Lower leg skin (tissue), 4 donors: ENCODE data around the gene ZNF24. TPM values are rescaled to one million over a fixed set of nuclear protein-coding genes. Genes with fewer than 3 reads are reported as not detected.

Experiments used
- DNase-seq, 2 donors: peaks; one replicate each; pipeline ENCODE4 v3.0.0-alpha.2; 2019; ENCODE audit warnings: low spot score in 2 of 2
- H3K4me3 ChIP-seq: fragments of 200-600 bp; sonication (generic); 2 replicates; pipeline ENCODE4 v1.5.1; 2017; ENCODE audit warnings: mild to moderate bottlenecking, low read depth; ENCODE audit not compliant: poor library complexity, severe bottlenecking
- POLR2A ChIP-seq, 2 donors: fragments of 450-650 bp; IDR thresholded peaks; one replicate each; pipeline ENCODE4 v1.6.1; 2016 to 2017; ENCODE audit warnings: antibody characterized with exemption in 2 of 2, mild to moderate bottlenecking in 1 of 2, moderate library complexity in 1 of 2
- WGBS, 2 donors: methylation state at CpG; one replicate each; pipeline ENCODE4 v1.1.5; 2018; 5-methylcytosine and 5-hydroxymethylcytosine counted together
- intact Hi-C: fragments of 100-400 bp; cut with DNase I; formaldehyde crosslinking; loops from one replicate; pipeline ENCODE4 v1.15.0; 2023; ENCODE audit warnings: low total_unique reads
- total RNA-seq, 4 donors: library from RNA; depleted of rRNA; stranded (reverse); fragments of >200 nt; gene quantifications; one replicate each; pipeline ENCODE4 v1.1.0, GENCODE V29; 2016
- TF ChIP-seq, protein P1 (sequence below), 3 donors: fragments of 450-650 bp; IDR thresholded peaks; one replicate each; pipeline ENCODE4 v1.5.1; 2016; ENCODE audit warnings: antibody characterized with exemption in 3 of 3, mild to moderate bottlenecking in 3 of 3, moderate library complexity in 2 of 3

Gene ZNF24
- total RNA-seq, 4 donors from 2014 or later = 27.2 to 32.4 (median 30.6) TPM

DNA sequence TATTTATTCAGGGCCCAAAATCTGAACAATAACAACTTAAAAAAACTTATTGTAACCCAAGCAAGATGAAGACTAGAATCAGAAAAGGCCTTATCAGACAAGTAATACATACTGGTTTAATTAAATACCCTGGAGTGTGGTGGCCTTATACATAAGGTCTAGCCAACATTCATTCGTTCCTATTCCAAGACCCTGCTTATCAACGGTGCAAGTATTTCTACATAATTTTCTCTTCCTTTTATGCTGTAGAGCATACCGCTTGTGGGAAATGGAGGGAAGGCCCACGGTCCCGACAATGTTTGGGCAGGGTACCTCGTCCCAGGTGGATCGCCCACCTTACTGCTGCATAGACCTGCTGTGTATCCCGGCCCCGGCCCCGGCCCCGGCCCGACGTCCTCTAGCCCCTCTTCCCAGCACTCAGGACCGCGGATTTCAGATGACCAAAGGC lies 708 bp downstream of the ZNF24 start:
- no peak for DNase-seq
- TF ChIP-seq, protein P1, sequence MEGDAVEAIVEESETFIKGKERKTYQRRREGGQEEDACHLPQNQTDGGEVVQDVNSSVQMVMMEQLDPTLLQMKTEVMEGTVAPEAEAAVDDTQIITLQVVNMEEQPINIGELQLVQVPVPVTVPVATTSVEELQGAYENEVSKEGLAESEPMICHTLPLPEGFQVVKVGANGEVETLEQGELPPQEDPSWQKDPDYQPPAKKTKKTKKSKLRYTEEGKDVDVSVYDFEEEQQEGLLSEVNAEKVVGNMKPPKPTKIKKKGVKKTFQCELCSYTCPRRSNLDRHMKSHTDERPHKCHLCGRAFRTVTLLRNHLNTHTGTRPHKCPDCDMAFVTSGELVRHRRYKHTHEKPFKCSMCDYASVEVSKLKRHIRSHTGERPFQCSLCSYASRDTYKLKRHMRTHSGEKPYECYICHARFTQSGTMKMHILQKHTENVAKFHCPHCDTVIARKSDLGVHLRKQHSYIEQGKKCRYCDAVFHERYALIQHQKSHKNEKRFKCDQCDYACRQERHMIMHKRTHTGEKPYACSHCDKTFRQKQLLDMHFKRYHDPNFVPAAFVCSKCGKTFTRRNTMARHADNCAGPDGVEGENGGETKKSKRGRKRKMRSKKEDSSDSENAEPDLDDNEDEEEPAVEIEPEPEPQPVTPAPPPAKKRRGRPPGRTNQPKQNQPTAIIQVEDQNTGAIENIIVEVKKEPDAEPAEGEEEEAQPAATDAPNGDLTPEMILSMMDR (IDR thresholded peaks at IDR 0.05) = no peak
- TF ChIP-seq POLR2A (IDR thresholded peaks at IDR 0.05) = no peak
- peak overlapping the region; percentile 92 for H3K4me3 ChIP-seq
- 2 to 3% methylated on average over 13 to 15 of the region's 15 CpGs for WGBS, 2 donors
- intact Hi-C loops = loop anchor here (10.0 kb wide), 1 partner anchor 99 kb away; the partner anchor contains the start of gene ZNF397

DNA sequence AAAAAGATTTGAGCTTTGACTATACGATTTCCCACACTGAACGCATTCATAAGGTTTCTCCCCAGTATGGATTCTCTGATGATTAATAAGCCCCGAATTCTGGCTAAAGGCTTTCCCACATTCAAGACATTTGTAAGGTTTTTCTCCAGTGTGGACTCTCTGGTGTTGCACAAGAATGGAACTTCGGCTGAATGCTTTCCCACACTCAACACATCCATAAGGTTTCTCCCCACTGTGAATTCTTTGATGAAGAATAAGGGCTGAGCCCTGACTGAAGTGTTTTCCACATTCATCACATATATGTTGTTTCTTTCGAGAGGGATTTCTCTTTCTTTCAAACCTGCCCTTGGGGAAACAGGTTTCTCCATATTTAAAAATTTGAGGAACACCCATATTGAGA lies 6.9 kb downstream of the ZNF24 start:
- intact Hi-C loops = no loop called here
- no peak for DNase-seq
- WGBS, 2 donors = 84 to 91% methylated on average over 5 of the region's 5 CpGs
- TF ChIP-seq, protein P1 (IDR thresholded peaks at IDR 0.05) = no peak
- no peak for TF ChIP-seq POLR2A (IDR thresholded peaks at IDR 0.05)
- no peak overlapping the region for H3K4me3 ChIP-seq

DNA sequence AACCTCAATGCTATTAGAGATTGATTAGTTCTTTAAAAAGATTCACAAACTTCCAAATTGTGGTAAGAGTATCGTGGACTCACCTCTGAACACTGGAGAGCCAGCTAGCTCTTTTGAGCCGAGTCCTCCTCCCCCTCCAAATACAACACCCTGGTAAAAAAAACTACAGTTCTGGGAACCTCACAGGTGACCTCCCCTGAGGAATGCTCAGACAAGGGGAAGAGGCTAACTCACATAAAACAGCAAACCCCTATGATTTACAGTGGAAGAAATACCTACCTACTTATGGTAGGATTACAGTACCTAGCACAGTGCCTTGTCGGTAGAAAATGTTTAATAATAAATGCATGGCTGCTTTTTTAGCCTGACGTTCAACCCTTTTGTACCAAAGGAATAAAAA lies 8.4 kb downstream of the ZNF24 start:
- no peak overlapping the region for H3K4me3 ChIP-seq
- WGBS, 2 donors = 86 to 88% methylated on average over 4 of the region's 4 CpGs
- TF ChIP-seq, protein P1 (IDR thresholded peaks at IDR 0.05) = no peak
- TF ChIP-seq POLR2A (IDR thresholded peaks at IDR 0.05) = no peak
- intact Hi-C loops = no loop called here
- DNase-seq = no peak

DNA sequence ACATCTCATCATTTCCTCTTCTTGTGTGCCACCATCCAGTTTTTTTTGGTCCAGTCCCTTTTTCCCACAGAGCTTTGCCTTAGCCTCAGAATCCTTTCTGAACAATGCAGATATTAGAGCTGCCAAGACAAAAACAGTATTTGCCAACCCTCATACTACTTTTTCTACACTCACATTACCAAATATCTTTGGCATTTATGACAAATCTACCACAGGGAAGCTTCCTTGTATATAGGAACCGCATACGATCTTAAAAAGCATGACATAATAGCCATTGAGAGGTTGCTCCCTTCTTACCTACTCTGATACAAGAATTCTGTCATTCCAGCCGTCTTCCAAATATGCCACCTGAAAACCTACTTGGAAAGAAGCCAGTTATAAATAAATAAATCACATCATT lies 9.4 kb downstream of the ZNF24 start:
- TF ChIP-seq, protein P1 (IDR thresholded peaks at IDR 0.05) = no peak
- no peak for TF ChIP-seq POLR2A (IDR thresholded peaks at IDR 0.05)
- 72 to 74% methylated on average over 3 of the region's 3 CpGs for WGBS, 2 donors
- DNase-seq = no peak
- intact Hi-C loops = no loop called here
- H3K4me3 ChIP-seq = no peak overlapping the region

DNA sequence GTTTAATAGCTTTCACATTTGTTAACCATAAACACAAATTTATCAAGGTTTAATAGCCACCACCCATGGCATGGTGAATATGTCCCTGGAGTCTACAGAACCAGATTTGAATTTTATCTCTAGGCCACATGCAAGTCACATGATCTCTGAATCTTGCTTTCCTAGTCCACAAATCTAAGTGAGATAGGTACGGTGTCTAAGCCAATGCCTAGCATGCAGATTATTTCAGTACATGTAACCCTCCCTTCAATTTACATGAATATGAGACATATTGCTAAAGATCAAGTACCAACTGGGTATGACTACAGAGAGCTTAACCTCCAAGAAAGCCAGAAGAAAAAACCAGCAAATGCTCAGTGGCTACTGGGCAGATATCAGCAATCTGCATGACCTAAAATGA lies 10.0 kb downstream of the ZNF24 start:
- no peak overlapping the region for H3K4me3 ChIP-seq
- TF ChIP-seq, protein P1 (IDR thresholded peaks at IDR 0.05) = no peak
- no peak for TF ChIP-seq POLR2A (IDR thresholded peaks at IDR 0.05)
- DNase-seq = no peak
- WGBS, 2 donors = 83 to 96% methylated on average over 1 of the region's 1 CpG
- intact Hi-C loops = no loop called here
